Kidney tubule cell (primary cell): ENCODE results near the gene CACYBP.
"Not testable (repeated sequence)": the region's sequence is repeated elsewhere in the genome, so short reads cannot be mapped to it uniquely, and the experiment has no call there.

Experiments
- DNase-seq: peaks from one replicate; pipeline ENCODE4 v3.0.0-alpha.2; 2018; ENCODE audit warnings: low spot score

Gene CACYBP

DNA sequence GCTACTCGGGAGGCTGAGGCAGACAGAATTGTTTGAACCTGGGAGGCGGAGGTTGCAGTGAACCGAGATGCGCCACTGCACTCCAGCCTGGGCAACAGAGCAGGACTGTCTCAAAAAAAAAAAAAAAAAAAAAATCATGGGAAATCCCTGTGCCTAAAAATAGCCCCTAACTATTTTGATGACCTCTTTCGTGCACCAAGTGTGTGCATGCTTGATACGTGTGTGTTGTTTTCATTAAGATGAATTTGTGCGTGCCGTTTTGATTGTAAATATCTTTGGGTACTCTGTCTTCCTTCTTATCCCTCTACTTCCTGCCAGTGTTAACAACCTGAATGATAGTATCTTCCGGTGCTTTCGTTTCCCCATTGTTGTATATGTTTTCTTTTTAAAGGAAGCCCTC, 9.8 kb downstream of the CACYBP start:
- DNase-seq: no peak

GRCh38 chr1:175013445-175013844, 13.7 kb downstream of the CACYBP start:
- no peak for DNase-seq

DNA sequence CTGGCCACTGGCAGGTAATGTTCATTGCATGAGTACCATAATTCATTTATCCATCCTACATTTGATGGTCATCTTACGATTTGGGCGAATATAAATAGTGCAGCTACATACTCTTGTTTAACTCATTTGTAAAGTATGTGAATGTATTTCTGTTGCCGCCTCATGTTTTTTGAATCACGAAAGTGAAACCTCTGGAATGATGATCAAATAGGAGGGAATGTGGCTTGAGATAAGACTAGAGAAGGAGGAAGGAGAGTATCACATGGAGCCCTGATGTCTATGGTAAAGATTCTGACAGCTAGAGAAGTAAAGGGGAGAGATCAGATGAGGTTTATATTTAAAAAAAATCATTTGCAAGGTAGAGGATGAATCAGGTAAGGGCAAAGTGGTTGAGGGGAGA, 15.5 kb downstream of the CACYBP start:
- peak; percentile 22 for DNase-seq

- DNase-seq: no peak
Measured at GRCh38 chr1:175019524-175019923, 19.8 kb downstream of the CACYBP start.

DNA sequence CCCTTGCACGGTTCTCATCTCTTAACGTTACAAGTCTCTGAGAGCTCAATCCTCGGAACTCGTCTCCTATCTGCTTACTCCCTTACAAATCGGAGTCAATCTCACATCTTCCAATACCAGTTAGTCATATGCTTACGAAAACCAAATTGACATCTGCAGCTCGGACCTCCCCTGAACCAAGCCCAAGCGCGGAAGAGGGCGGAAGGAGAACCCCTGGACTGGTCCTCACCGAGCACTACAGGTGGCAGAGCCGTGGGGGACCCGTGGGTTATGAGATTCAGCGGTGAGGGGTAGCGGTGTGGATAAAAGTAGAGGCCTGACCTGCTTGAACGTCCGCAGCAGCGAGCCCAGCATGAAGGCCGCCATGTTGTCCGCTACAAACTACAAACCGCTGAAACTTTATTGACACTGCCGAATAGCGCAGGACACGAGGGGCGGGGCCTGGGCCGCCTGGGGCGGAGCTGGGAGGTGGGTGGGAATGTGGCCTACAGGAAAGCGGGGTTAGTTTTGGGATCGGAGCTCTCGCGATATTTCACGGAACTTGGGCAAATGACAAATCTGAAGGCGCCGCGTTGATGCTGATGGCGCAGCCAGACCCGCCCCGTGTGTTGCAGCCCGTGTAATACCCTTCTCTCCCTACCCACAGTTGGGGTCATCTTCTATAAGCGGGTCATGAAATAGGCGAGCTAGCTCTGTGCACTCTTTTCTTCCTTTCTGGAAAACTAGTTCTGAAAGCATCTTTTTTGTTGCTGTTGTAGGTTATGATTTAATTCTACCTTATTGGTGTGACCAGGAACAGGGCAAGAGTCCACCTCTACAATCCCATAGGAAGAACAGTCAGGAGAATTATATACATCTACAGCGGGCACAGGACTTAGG, 23.5 kb downstream of the CACYBP start, which contains the start of gene MRPS14:
MRPS14 (minus strand) TSS at position 383 of the 879 bp plus-strand sequence; CDS start at position 366, 17 bp downstream.
- DNase-seq: peak; percentile 97

- DNase-seq: not testable (repeated sequence)
Measured at GRCh38 chr1:175023922-175024242, 24.1 kb downstream of the CACYBP start.

DNA sequence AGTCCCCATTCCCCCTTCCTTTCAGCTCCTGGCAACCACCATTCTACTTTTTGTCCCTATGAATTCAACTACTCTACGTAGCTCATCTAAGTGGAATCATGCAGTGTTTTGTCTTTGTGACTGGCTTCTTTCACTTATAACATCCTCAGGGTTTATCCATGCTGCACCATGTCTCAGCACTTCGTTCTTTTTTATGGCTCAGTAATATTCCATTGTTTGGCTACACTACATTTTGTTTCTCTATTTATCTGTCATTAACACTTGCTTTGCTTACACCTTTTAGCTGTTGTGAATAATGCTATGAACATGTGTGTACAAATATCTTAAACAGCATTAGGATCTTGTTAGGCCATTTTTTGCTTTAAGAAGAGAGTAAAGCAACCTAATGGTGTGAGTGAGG, 25.0 kb downstream of the CACYBP start:
- no peak for DNase-seq

- DNase-seq: no peak
Measured at GRCh38 chr1:175033953-175034352, 34.2 kb downstream of the CACYBP start.

DNA sequence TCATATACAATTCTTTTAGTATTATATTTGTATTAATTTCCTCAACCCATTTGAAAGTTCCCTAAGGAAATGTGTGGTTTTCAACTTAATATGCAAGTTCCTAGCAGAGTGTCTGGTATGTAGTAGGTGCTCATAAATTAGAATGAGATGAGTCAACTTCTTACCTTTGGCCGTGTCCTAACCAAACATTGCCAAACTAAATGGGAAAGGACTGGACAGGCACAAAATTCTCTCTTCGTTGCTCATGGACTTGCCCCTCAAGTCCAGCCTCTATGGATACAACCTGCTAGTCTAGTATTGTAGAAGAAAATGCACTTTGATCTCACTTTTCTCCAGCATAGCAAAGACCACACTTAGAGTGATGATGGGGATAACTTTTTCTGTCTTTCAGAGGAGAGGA, 35.0 kb downstream of the CACYBP start:
- DNase-seq: no peak

DNA sequence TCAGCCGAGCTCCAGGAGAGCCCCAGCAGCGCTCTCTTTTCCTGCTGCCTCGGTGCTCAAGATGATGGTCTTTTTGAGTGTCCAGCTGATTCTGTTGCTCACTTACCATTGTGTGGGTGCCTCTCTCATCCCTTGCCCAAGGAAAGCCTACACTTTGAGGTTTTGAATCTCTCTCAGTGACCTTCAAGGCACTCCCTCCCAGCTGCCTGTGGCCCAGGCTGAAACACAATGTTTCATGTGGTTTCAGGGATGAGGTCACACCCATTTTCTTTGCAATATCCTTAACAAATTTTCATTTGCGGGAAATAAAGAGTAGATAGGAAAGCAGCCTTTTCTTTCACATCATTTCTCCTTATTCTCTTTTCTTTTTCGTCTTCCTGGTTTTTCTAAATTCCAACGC, 36.1 kb downstream of the CACYBP start:
- DNase-seq: no peak

- no peak for DNase-seq
Measured at GRCh38 chr1:175036476-175036875, 36.7 kb downstream of the CACYBP start.

- no peak for DNase-seq
Measured at GRCh38 chr1:175037416-175037815, 37.7 kb downstream of the CACYBP start.

- DNase-seq: no peak
Measured at GRCh38 chr1:175040324-175040879, 40.7 kb downstream of the CACYBP start.

DNA sequence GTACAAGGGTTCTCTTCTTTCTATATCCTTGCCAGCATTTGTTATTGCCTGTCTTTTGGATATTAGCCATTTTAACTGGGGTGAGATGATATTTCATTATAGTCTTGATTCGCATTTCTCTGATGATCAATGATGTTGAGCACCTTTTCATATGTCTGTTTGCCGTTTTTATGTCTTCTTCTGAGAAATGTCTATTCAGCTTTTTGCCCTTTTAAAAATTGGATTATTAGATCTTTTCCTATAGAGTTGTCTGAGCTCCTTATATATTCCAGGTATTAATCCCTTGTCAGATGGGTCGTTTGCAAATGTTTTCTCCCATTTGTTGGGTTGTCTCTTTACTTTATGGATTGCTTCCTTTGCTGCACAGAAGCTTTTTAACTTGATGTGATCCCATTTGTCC, 42.9 kb downstream of the CACYBP start:
- no peak for DNase-seq

- DNase-seq: no peak
Measured at GRCh38 chr1:175043824-175044223, 44.1 kb downstream of the CACYBP start.

GRCh38 chr1:175044591-175044990, 44.8 kb downstream of the CACYBP start:
- not testable (repeated sequence) for DNase-seq

GRCh38 chr1:175045097-175045496, 45.4 kb downstream of the CACYBP start:
- DNase-seq: no peak

GRCh38 chr1:175045519-175045918, 45.8 kb downstream of the CACYBP start:
- DNase-seq: no peak

DNA sequence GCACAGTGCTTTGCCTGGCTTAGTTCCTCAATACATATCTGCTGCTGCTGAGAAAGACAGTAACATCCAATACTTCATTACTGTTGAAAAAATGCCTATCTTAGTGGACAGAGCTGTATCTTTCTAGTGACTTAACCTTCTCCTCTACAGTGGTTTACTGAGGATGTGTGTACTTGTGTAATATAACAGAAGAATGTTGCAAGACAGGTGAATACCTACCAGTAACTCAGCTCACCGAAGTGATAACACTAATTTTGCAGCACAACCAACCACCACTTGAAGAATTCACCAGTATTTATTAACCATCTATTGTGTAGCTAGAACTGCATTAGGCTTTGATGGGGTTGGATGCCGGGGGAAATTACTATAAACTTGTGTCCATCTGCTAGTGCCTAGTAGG, 51.2 kb downstream of the CACYBP start:
- no peak for DNase-seq

DNA sequence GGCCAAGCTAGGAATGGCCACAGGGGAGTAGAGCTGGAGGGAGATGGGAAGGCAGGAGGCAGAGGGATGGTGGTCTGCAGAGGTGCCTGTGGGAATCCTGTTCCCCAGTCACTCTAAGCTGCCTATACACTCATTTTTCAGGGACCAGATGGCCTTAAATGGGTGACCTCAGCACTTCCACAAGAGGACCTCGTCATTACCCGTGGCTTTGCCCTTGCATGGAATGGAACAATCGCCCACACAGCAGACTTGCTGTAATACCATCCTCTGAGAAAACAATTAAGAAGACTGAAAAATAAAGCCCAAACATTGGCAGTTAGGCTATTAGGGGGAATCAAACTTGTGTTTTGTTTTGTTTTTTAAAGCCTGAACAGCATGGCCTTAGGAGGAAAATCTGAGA, 55.0 kb downstream of the CACYBP start:
- DNase-seq: no peak
